Measurements from ENCODE around the gene COA1. TPM values are rescaled to one million over a fixed set of nuclear protein-coding genes. Genes with fewer than 3 reads are reported as not detected.
"Not testable (repeated sequence)": the region's sequence is repeated elsewhere in the genome, so short reads cannot be mapped to it uniquely, and the experiment has no call there.

COA1 gene
- total RNA-seq, 2 donors from 2014 or later = 33.2 to 35.7 TPM

- DNase-seq (no peak), ATAC-seq (peak; percentile 66)
- intact Hi-C loops (cut with DNase I, micrococcal nuclease) = loop anchor here in 1 of 2 donors (5.0 kb wide), 1 partner anchor 118 kb away; the partner anchor contains the start of gene STK17A
Observed at GRCh38 chr7:43700059-43700501, 29.2 kb downstream of the COA1 start.

DNA sequence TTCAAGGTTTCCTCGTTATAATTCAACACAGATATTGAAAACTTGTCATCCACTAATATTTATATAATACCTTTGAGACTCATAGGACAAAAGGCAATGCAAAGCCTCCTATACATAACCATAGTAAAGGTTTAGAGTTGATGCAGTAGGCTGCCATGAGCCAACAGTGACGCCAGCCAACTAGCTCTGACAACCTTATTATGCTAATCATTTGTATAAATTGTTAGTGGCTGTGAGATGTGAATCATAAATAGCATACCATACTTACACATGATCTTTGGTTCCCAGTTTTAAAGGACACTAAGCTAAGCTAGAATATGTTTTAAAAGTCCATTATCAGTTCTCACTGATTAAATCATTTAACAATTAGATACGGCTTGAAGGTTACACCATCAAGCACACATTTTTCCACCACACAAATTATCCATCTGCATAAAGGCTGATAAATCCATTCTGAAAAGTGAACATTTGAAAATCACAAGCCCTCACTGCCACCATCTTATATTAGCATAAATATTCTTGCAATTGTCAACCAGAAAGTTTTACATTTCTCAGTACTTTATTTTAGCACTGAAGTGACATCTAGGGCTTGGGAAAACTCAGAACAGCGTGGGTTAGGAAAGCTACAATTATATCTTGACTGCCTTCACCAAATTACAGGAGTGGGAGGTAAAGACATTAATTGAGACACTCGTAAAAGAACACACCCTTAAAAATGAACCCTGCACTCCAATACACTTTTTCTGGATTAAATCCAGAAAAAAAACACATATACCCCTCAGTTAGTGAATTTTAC is 30.7 kb downstream of the COA1 start:
- intact Hi-C loops (cut with DNase I, micrococcal nuclease) = loop anchor here in 1 of 2 donors (5.0 kb wide), 1 partner anchor 116 kb away; the partner anchor contains the start of gene STK17A
- DNase-seq (no peak), ATAC-seq (no peak)

GRCh38 chr7:43697690-43698089 is 31.6 kb downstream of the COA1 start:
- no peak for ATAC-seq
- DNase-seq = no peak
- intact Hi-C loops (cut with DNase I, micrococcal nuclease) = loop anchor here in 1 of 2 donors (5.0 kb wide), 1 partner anchor 115 kb away; the partner anchor contains the start of gene STK17A

- no peak for DNase-seq
- intact Hi-C loops (cut with DNase I, micrococcal nuclease) = loop anchor here in 1 of 2 donors (5.0 kb wide), 1 partner anchor 113 kb away; the partner anchor contains the start of gene STK17A
- ATAC-seq = no peak
Observed at GRCh38 chr7:43695365-43695764, 34.0 kb downstream of the COA1 start.

- ATAC-seq = no peak
- intact Hi-C loops (cut with DNase I, micrococcal nuclease) = no loop called here
- DNase-seq = no peak
Observed at GRCh38 chr7:43694399-43694748, 34.9 kb downstream of the COA1 start.

- intact Hi-C loops (cut with DNase I, micrococcal nuclease) = no loop called here
- ATAC-seq (peak; percentile 54), DNase-seq (no peak)
Observed at GRCh38 chr7:43693687-43694398, 35.5 kb downstream of the COA1 start.

- peak; percentile 50 for ATAC-seq
- intact Hi-C loops (cut with DNase I, micrococcal nuclease) = no loop called here
- no peak for DNase-seq
Observed at GRCh38 chr7:43692582-43693373, 36.5 kb downstream of the COA1 start.

DNA sequence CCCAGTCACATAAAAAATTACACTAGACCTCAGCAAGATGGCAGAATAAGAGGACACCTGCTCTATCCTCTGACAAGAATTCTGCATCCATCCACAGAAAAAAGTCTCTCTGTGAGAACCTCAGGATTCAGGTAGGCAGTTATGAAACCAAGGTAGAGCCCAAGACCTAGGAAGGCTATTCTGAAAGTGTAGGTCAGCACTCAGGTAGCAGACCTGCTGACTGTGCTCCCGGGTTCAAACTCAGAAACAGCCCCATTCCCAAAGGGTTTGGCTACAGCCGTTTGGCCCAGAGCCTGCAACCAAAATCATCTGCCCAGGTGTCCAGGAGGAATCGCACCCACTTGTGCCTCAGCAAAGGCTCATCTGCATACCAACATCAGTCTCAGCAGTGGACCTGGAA is 37.7 kb downstream of the COA1 start:
- DNase-seq (no peak), ATAC-seq (no peak)
- intact Hi-C loops (cut with DNase I, micrococcal nuclease) = no loop called here

DNA sequence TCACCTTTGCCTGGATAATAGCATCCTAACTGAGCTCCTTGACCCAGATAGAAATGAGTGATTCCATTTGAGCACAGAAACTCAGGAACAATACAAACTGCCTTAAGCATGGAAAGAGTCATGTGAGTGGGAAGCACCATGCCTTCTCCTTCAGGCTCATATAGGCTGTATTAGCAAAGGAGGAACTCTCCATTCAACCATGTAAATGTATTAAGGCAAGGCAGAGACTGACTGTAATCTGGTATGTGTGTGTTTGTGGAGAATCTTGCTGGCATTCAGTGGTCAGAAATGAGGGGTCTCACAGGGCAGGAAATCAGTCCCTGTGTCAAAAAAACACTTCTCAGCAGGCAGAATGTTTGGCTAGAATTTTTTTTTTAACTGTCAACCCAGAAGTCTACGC is 40.2 kb downstream of the COA1 start:
- ATAC-seq = no peak
- intact Hi-C loops (cut with DNase I, micrococcal nuclease) = no loop called here
- DNase-seq = no peak

- intact Hi-C loops (cut with DNase I, micrococcal nuclease); DNase-seq; ATAC-seq: not testable (repeated sequence)
Observed at GRCh38 chr7:43687866-43688265, 41.5 kb downstream of the COA1 start.

GRCh38 chr7:43686991-43687390 is 42.3 kb downstream of the COA1 start:
- ATAC-seq = no peak
- DNase-seq = no peak
- intact Hi-C loops (cut with DNase I, micrococcal nuclease) = no loop called here

- intact Hi-C loops (cut with DNase I, micrococcal nuclease) = no loop called here
- no peak for ATAC-seq
- DNase-seq = no peak
Observed at GRCh38 chr7:43680736-43681135, 48.6 kb downstream of the COA1 start.

GRCh38 chr7:43679210-43680068 is 49.9 kb downstream of the COA1 start:
- intact Hi-C loops (cut with DNase I, micrococcal nuclease) = no loop called here
- no peak for DNase-seq
- ATAC-seq = no peak

DNA sequence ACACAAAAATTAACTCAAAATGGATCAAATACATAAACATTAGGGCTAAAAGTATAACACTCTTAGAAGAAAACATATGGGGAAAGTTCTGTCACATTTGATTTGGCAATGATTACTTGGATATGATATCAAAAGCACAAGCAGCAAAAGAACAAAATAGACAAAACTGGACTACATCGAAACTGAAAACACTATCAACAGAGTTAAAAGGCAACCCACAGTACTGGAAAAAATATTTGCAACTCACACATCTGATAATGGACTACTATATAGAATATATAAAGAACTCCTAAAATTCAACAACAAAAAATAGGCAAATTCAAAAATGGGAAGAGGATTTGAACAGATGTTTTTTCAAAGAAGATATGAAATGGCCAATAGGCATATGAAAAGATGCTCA is 51.0 kb downstream of the COA1 start:
- ATAC-seq (no peak), DNase-seq (no peak)
- intact Hi-C loops (cut with DNase I, micrococcal nuclease) = no loop called here

GRCh38 chr7:43677864-43678263 is 51.5 kb downstream of the COA1 start:
- no peak for ATAC-seq
- intact Hi-C loops (cut with DNase I, micrococcal nuclease) = no loop called here

DNA sequence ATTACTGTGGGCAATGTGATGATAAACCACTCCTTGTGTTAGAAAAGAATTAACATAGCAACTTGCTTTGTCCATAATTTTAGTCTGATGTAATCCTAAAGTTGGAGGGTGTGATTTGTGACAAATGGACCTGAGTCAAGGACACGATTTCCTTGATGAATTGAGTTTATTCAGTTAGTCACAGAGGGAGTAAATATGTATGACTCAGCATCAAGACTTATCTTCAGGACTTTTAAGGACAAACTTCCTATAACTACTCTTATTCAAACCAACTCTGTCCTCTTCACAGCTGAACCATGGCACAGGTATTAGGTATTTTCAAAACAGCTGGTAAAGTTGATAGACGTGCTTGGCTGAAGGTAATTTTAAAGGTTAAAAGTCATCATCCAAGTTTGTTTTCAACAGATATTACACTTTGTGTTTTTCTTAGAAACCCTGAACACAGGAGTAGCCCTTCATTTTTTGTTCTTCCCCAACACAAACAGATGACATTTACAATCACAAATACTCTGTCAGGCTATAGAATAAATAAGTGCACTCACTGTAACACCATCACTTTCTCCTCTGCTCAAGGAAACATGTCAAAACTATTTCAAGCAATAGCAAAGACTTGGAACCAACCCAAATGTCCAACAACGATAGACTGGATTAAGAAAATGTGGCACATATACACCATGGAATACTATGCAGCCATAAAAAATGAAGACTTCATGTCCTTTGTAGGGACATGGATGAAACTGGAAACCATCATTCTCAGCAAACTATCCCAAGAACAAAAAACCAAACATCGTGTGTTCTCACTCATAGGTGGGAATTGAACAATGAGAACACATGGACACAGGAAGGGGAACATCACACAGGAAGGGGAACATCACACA is 54.5 kb downstream of the COA1 start:
- DNase-seq = no peak
- intact Hi-C loops (cut with DNase I, micrococcal nuclease) = no loop called here
- peak; percentile 95 for ATAC-seq

More at GRCh38 chr7:43677864-43678263, 51.5 kb downstream of the COA1 start:
- no peak for DNase-seq

- ATAC-seq; intact Hi-C loops (cut with DNase I, micrococcal nuclease); DNase-seq: not testable (repeated sequence)
Observed at GRCh38 chr7:43673243-43673976, 55.9 kb downstream of the COA1 start.
